Measurements from ENCODE around the gene ZBTB45.
"Not testable (repeated sequence)": the region's sequence is repeated elsewhere in the genome, so short reads cannot be mapped to it uniquely, and the experiment has no call there.

Gene ZBTB45

DNA sequence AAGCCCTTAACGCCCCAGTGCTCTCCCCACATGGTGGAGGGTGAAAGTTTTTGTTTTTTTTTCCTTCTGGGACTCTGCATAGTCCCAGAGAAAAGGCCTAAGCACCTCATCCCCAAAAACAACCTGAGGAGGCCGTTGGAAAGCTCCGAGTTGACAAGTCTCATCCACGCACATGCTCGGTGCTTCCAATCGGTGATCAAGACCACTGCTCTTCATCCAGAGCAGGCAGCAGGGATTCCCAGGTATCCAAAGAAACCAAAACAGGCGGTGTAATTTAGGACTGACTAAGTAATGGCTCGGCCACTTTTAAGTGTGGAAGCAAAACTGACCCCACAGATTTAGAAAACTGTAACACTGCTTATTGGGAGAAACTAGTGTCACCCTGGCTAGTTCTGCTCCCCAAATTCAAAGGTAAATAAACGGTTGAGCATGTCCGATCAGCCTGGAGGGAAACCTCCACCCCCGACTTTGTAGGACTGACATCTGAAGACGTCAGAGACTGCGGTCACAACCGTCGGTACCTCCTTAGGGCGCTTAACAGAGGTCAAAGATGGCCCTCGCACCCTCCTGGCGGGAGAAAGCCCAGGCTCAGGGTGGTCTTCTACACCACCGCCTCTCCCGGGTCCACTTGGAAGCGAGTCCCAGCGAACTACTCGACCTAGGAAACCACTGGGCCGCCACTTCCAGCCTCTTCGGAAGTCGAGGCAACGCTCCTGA is 44.5 kb downstream of the ZBTB45 start:
- no peak for DNase-seq (ENCODE audit: low read depth)

DNA sequence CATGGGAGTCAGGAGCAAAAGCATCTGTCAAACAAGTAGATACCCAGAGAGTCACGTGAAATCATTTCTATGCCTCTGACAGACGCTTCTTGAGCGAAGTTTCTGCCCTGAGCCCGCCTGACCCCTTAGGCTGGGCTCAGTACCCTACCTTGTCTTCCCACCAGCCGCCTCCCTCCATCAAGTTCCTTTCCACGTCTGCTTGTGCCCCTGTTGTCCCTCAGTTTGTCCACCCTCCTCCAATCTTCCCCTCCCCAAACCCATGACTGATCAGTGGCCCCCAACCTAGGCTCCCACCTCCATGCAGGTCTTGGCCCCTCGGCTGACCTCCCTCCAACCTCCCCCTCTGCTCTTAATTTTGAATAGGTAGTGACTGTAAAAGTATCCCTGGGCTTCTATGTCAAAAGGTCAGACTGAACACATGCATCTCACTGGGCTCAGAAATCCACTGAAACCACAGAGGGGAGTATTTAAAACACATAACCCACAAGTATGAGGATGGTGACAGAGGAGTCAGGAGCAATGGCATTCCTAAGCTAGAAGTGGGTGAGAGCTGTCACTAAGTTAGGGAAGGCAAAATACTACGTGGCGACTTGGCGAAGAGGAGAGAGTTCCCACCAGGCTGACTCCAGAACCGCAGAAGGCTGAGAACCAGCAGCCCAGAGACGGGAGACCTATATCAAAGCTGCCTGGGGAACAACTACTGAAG is 45.2 kb downstream of the ZBTB45 start:
- no peak for DNase-seq (ENCODE audit: low read depth)

- no peak for DNase-seq (ENCODE audit: low read depth)
Observed at GRCh38 chr19:58473775-58474174, 45.8 kb downstream of the ZBTB45 start.

- DNase-seq (ENCODE audit: low read depth), result no peak
Observed at GRCh38 chr19:58471736-58472135, 47.9 kb downstream of the ZBTB45 start.

DNA sequence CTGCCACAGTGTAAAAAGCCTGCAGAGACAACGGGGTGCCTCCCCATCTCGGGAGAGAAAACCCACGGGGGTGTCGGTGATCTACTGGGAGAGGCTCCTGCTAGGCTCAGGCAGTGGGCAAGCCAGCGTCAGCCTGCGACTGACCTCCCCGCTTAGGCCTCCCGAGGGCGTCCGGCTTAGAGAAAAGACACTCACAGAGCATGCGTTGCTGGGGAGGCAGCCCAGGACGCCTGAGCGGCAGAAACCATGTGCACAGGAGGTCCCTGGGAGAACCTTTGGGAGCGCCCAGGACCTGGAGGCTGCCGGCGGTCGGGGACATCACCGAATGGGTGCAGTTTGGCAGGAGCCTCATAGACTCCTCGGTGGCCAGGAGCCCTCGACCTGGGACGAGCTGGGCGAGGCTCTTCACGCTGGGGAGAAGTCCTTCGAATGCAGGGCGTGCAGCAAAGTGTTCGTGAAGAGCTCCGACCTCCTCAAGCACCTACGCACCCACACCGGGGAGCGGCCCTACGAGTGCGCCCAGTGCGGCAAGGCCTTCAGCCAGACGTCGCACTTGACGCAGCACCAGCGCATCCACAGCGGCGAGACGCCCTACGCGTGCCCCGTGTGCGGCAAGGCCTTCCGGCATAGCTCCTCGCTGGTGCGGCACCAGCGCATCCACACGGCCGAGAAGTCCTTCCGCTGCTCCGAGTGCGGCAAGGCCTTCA is 48.6 kb downstream of the ZBTB45 start:
- not testable (repeated sequence) for DNase-seq (ENCODE audit: low read depth)

DNA sequence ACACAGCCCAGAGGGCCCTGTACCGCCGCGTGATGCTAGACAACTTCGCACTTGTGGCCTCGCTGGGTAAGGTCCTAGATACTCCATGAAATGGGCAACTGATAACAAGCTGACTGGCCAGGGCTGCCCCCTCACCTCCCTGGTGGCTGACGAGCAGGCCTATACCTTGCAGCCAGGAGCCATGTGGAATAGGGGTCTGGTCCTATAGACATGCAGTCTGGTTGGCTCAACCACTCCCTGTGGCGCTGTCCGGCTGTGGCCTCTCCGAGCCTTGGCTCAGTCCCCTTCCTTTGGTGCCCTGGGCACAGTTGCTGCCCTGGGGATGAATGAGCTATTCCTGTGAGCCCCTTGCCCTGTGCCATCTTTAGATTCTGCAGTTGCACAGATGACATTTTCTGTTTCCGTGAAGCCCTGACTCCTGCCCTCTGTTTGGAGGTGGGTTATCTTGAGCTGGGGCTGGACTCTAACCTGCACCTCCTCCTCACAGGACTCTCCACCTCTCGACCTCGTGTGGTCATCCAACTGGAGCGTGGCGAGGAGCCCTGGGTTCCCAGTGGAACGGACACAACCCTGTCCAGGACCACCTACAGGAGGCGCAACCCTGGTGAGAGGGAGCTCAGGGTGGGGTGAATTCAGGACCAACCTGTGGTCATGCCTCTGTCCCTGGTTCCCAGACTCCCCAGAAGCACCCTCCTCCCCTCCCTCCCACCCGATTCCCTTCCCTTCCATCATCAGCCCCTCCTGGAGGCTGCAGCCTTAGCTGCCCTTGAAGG is 50.2 kb downstream of the ZBTB45 start:
- DNase-seq (ENCODE audit: low read depth), result no peak

DNA sequence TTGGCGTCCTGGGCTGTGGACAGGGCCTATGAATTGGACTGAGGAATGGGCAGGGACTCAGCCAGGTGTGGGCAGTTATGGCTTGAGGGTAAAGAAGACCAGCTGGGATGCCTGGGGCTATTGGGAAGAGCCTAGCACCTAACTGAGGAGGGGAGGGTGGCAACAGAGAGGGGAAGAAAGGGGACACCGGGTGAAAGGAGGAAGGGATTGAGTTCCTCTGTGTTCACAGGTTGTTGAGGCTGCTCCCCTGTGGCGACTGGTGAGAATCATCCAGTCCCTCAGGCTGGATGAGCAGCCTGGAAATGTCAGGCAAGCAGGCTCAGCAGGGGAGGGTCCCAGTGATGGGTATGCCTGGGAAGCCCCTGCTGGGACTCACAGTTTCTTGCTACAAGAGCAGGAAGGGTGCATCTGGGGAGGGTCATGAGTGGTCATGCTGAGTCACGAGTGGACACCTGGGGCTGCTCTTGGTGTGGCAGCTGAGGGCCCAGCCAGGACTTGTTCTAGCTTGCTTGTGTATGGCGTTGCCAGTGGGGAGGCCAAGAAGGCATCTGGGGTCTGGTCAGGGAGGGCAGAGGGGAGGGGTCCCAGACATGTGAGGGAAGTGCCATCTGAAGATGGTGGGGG is 51.3 kb downstream of the ZBTB45 start:
- no peak for DNase-seq (ENCODE audit: low read depth)

DNA sequence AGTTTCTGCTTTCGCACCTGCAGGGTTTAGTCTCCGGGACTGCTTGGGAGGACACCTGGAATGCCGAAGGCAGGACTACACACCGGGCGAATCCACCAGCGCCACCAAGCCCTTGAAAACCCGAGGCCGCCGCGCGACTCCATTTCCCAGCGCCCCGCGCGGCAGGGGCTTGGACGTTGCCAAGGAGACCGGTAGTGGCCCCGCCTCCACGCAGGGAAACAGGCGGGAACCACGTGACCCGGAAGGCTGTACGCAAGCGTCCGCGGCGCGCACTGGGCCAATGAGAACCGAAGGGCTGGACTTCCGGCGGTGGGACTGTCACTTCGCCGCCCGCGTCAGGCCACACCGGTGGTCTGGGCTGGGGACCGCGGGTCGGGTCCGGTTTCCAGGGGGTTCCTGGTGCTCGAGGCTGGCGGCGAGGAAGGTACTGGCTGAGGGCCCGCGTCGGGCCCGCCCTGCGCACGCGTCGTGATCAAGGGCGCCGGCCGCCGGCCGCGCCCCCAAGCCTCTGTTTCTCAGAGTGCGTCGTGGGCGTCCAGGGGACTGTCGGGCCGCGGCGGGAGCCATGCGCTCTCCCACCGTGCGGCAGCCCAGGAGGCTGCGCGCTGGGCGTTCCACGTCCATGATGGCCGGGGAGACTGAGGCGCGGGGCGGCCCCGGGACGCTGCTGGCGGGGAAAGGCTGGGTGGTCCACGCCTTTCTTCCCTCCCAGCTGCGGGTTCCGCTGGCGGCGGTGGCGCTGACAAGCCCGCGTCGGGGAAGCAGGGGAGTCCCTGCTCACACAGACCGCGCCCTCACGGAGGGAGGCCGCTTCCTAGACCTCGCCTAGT is 52.6 kb downstream of the ZBTB45 start, which contains the start of gene ZNF324:
ZNF324 (plus strand) TSS at position 321 of the 830 bp plus-strand sequence. CDS start 2,106 bp downstream, outside the sequence.
- DNase-seq (ENCODE audit: low read depth), result peak; percentile 95

- no peak for DNase-seq (ENCODE audit: low read depth)
Observed at GRCh38 chr19:58466089-58466759, 53.4 kb downstream of the ZBTB45 start.

Measured in T-helper 22 cell (primary cell).